ENCODE measurements around the gene FSCB. TPM values are rescaled to one million over a fixed set of nuclear protein-coding genes. Genes with fewer than 3 reads are reported as not detected.

Gene FSCB
- total RNA-seq, 3 donors from 2014 or later: not detected

DNA sequence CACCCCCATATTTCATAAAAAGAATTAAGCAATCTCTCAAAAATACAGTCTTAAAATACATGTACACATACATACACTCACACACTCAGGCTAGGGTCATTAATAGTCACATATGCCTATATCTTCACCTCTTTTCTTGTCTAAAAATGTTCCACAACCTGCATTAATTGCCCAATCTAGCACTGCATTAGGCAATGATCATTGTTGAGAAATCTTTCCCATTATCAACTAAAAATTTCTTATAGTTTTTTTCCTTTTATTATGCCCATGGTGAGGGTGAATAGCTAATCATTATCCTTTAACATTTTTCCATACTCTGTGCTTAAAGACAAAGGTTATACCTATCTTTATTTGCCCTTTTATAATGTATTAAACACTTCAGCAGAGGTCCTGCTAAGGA, 38.3 kb downstream of the FSCB start:
- TF ChIP-seq, protein P1, sequence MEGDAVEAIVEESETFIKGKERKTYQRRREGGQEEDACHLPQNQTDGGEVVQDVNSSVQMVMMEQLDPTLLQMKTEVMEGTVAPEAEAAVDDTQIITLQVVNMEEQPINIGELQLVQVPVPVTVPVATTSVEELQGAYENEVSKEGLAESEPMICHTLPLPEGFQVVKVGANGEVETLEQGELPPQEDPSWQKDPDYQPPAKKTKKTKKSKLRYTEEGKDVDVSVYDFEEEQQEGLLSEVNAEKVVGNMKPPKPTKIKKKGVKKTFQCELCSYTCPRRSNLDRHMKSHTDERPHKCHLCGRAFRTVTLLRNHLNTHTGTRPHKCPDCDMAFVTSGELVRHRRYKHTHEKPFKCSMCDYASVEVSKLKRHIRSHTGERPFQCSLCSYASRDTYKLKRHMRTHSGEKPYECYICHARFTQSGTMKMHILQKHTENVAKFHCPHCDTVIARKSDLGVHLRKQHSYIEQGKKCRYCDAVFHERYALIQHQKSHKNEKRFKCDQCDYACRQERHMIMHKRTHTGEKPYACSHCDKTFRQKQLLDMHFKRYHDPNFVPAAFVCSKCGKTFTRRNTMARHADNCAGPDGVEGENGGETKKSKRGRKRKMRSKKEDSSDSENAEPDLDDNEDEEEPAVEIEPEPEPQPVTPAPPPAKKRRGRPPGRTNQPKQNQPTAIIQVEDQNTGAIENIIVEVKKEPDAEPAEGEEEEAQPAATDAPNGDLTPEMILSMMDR (IDR thresholded peaks at IDR 0.05): no peak
- Histone ChIP-seq H3K4me3 (no peak overlapping the region), H3K36me3 (ENCODE audit: low read depth) (no peaks in the 10 kb centered on the region), H3K9me3 (no peaks in the 10 kb centered on the region), H3K4me1 (ENCODE audit: low read depth) (no peaks in the 10 kb centered on the region)
- ATAC-seq (no peak), DNase-seq (no peak)
- intact Hi-C loops (cut with DNase I, micrococcal nuclease): no loop called here

DNA sequence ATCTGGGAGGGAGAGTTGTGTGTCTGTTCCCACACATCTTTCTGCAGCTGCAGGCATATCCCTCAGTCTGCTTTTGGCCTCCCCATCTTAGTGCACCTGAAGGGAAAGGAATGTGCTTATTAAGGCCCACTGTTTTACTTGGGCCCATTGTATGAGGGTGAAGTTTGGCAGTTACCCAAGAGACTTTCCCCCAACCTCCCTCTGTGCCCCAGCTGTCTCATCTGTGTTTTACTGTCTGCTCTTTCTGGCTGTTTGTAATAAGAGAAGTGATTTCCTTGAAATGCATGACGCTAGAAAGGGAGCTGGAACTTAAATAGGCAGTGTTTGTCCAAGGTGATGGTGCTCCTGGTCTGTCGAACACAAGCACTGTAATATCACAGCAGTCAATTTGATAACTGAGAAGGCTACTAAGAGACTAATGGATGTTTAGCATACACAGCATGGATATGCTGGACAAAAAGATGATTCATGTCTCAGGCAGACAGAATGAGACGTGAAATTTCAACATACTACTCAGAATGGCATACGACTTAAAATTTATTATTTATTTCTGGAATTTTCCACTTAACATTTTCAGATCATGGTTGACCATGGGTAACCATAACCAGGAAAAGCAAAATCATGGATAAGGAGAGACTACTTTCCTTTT, 43.6 kb downstream of the FSCB start:
- intact Hi-C loops (cut with DNase I, micrococcal nuclease): loop anchor here in 1 of 2 donors (2.0 kb wide), 1 partner anchor 17 kb away; no protein-coding TSS in a partner anchor
- no peaks in the 10 kb centered on the region for H3K36me3 ChIP-seq (ENCODE audit: low read depth)

DNA sequence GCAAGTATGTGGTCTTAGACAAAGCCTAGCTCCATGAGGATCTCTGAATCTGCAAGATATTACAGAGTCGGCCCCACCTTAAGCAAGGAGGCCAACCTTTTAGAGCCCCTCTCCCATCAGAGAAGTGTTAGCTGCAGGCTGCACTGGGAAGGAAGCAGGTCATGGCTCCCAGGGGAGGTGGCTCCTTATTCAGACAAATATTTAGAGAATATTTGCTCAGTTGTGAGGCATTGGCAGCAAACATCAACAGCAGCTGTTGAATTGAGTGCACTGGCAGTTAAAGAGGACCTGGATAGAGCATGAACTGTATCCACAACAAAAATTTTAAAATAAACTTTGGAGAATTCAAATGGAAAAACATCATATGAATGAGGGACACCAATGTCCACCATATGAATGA, 44.7 kb downstream of the FSCB start:
- TF ChIP-seq, protein P1 (IDR thresholded peaks at IDR 0.05): no peak
- intact Hi-C loops (cut with DNase I, micrococcal nuclease): loop anchor here in 1 of 2 donors (2.0 kb wide), 1 partner anchor 18 kb away; no protein-coding TSS in a partner anchor
- ATAC-seq: no peak

More for the DNA sequence above, 43.6 kb downstream of the FSCB start:
- H3K4me3 ChIP-seq: no peak overlapping the region
- no peak for ATAC-seq
- H3K9me3 ChIP-seq: no peaks in the 10 kb centered on the region
- no peak for DNase-seq
- TF ChIP-seq, protein P1 (IDR thresholded peaks at IDR 0.05): no peak
- H3K4me1 ChIP-seq (ENCODE audit: low read depth): no peaks in the 10 kb centered on the region

DNA sequence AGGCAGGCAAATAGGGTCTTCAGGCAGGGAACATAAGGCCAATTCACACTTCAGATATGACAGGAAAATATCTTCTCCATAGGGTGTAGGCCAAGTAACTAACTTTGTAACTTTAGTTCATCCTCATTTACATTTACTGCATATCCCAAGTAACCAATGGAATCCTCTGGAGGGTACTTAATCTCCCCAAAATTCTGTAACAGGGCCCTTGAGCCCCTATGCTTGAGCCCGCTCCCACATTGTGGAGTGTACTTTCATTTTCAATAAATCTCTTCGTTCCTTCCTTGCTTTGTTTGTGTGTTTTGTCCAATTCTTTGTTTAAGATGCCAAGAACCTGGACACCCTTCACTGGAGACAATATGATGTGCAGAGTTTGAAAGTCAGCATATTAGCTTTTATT, 45.3 kb downstream of the FSCB start:
- Histone ChIP-seq H3K4me3 (no peak overlapping the region), H3K4me1 (ENCODE audit: low read depth) (no peaks in the 10 kb centered on the region), H3K9me3 (peaks cover 3% of the 10 kb centered on the region), H3K36me3 (ENCODE audit: low read depth) (no peaks in the 10 kb centered on the region)
- TF ChIP-seq, protein P1 (IDR thresholded peaks at IDR 0.05): no peak
- ATAC-seq: no peak
- intact Hi-C loops (cut with DNase I, micrococcal nuclease): loop anchor here in 1 of 2 donors (2.0 kb wide), 1 partner anchor 19 kb away; no protein-coding TSS in a partner anchor
- DNase-seq: no peak

More for the DNA sequence above, 44.7 kb downstream of the FSCB start:
- H3K9me3 ChIP-seq: no peaks in the 10 kb centered on the region
- no peaks in the 10 kb centered on the region for H3K4me1 ChIP-seq (ENCODE audit: low read depth)
- H3K36me3 ChIP-seq (ENCODE audit: low read depth): no peaks in the 10 kb centered on the region
- no peak overlapping the region for H3K4me3 ChIP-seq
- DNase-seq: no peak

Data from mucosa of descending colon (tissue), 3 donors.